Vagina (tissue), 2 donors: ENCODE results near the gene SECTM1. TPM values are rescaled to one million over a fixed set of nuclear protein-coding genes. Genes with fewer than 3 reads are reported as not detected.
A peak's percentile ranks its signal among the peaks of the same experiment; 100 is the strongest.

ENCODE experiments used
- DNase-seq, 2 donors: peaks; one replicate each; pipeline ENCODE4 v3.0.0-alpha.2; 2017; ENCODE audit errors: extremely low spot score in 2 of 2
- H3K27ac ChIP-seq: fragments of 200-600 bp; sonication (generic); one replicate; pipeline ENCODE4 v1.5.1; 2019
- H3K27me3 ChIP-seq: fragments of 200-600 bp; sonication (generic); one replicate; pipeline ENCODE4 v1.5.1; 2019
- H3K36me3 ChIP-seq, 2 donors: fragments of 200-600 bp; sonication (generic); one replicate each; pipeline ENCODE4 v1.5.1; 2017 to 2019
- H3K4me1 ChIP-seq: fragments of 200-600 bp; sonication (generic); one replicate; pipeline ENCODE4 v1.5.1; 2019
- H3K4me3 ChIP-seq, 2 donors: fragments of 200-600 bp; sonication (generic); 1 replicate in 1 of 2; 2 replicates in 1 of 2; pipeline ENCODE4 v1.5.1; 2016 to 2019
- H3K9me3 ChIP-seq: fragments of 200-600 bp; sonication (generic); one replicate; pipeline ENCODE4 v1.5.1; 2019
- POLR2A ChIP-seq, 2 donors: fragments of 450-650 bp; IDR thresholded peaks; one replicate each; pipeline ENCODE4 v1.6.1; 2017; ENCODE audit warnings: antibody characterized with exemption in 2 of 2, mild to moderate bottlenecking in 2 of 2, moderate library complexity in 2 of 2
- POLR2AphosphoS5 ChIP-seq, 2 donors: sonication (generic); formaldehyde crosslinking; IDR thresholded peaks; one replicate each; pipeline ENCODE4 v1.9.0; 2017; ENCODE audit warnings: antibody characterized with exemption in 2 of 2, mild to moderate bottlenecking in 2 of 2, low read depth in 1 of 2; ENCODE audit not compliant: insufficient read depth in 1 of 2
- intact Hi-C: fragments of 100-400 bp; cut with DNase I; formaldehyde crosslinking; loops from one replicate; pipeline ENCODE4 v1.15.1; 2023
- total RNA-seq: library from RNA; depleted of rRNA; stranded (reverse); fragments of >200 nt; gene quantifications from one replicate; pipeline ENCODE4 v1.2.3, GENCODE V29; 2016
- TF ChIP-seq, protein P1 (sequence below), 3 experiments: fragments of 450-650 bp in 2 of 3; fragments of 200-600 bp in 1 of 3; sonication (generic) in 1 of 3; IDR thresholded peaks; one replicate each; pipeline ENCODE4 v1.5.1; 2017 to 2019; ENCODE audit warnings: antibody characterized with exemption in 3 of 3, mild to moderate bottlenecking in 2 of 3, moderate library complexity in 2 of 3

SECTM1 gene
- total RNA-seq, 1 donor from 2014 or later = 37.1 TPM

- no peak for TF ChIP-seq POLR2AphosphoS5 (IDR thresholded peaks at IDR 0.05; ENCODE audit: insufficient read depth in 1 of 2, low read depth in 1 of 2)
- TF ChIP-seq, protein P1, sequence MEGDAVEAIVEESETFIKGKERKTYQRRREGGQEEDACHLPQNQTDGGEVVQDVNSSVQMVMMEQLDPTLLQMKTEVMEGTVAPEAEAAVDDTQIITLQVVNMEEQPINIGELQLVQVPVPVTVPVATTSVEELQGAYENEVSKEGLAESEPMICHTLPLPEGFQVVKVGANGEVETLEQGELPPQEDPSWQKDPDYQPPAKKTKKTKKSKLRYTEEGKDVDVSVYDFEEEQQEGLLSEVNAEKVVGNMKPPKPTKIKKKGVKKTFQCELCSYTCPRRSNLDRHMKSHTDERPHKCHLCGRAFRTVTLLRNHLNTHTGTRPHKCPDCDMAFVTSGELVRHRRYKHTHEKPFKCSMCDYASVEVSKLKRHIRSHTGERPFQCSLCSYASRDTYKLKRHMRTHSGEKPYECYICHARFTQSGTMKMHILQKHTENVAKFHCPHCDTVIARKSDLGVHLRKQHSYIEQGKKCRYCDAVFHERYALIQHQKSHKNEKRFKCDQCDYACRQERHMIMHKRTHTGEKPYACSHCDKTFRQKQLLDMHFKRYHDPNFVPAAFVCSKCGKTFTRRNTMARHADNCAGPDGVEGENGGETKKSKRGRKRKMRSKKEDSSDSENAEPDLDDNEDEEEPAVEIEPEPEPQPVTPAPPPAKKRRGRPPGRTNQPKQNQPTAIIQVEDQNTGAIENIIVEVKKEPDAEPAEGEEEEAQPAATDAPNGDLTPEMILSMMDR (IDR thresholded peaks at IDR 0.05) = no peak
- TF ChIP-seq POLR2A (IDR thresholded peaks at IDR 0.05) = no peak
- peak overlapping the region; percentile 51 to 68 for H3K4me3 ChIP-seq
- intact Hi-C loops = no loop called here
These were observed 34.8 kb downstream of the SECTM1 start for GRCh38 chr17:82298538-82299421.

GRCh38 chr17:82297714-82298537, 35.6 kb downstream of the SECTM1 start:
- peak overlapping the region; percentile 51 to 68 for H3K4me3 ChIP-seq
- H3K27me3 ChIP-seq = no peaks in the 10 kb centered on the region
- no peaks in the 10 kb centered on the region for H3K36me3 ChIP-seq
- peak in 1 of 2 donors; percentile 96 for DNase-seq
- intact Hi-C loops = no loop called here
- peaks cover 59% of the 10 kb centered on the region for H3K4me1 ChIP-seq
- H3K9me3 ChIP-seq = no peaks in the 10 kb centered on the region
- TF ChIP-seq POLR2A (IDR thresholded peaks at IDR 0.05) = peak in 1 of 2 donors; percentile 26
- peak; percentile 48 to 83 for TF ChIP-seq POLR2AphosphoS5 (IDR thresholded peaks at IDR 0.05; ENCODE audit: insufficient read depth in 1 of 2, low read depth in 1 of 2)
- TF ChIP-seq, protein P1 (IDR thresholded peaks at IDR 0.05) = no peak
- H3K27ac ChIP-seq = peak overlapping the region; percentile 88

More at GRCh38 chr17:82298538-82299421, 34.8 kb downstream of the SECTM1 start:
- H3K36me3 ChIP-seq = no peaks in the 10 kb centered on the region
- no peak for DNase-seq
- H3K27ac ChIP-seq = peak overlapping the region; percentile 88
- H3K9me3 ChIP-seq = no peaks in the 10 kb centered on the region
- peaks cover 55% of the 10 kb centered on the region for H3K4me1 ChIP-seq
- no peaks in the 10 kb centered on the region for H3K27me3 ChIP-seq

- Histone ChIP-seq H3K4me3 (peak overlapping the region; percentile 51 to 68), H3K27ac (peak overlapping the region; percentile 88), H3K9me3 (no peaks in the 10 kb centered on the region), H3K27me3 (no peaks in the 10 kb centered on the region), H3K36me3 (no peaks in the 10 kb centered on the region), H3K4me1 (peaks cover 60% of the 10 kb centered on the region)
- TF ChIP-seq, protein P1 (IDR thresholded peaks at IDR 0.05) = no peak
- TF ChIP-seq POLR2A (IDR thresholded peaks at IDR 0.05) (peak in 1 of 2 donors; percentile 50), POLR2AphosphoS5 (IDR thresholded peaks at IDR 0.05; ENCODE audit: insufficient read depth in 1 of 2, low read depth in 1 of 2) (peak; percentile 83 to 99)
- intact Hi-C loops = no loop called here
- DNase-seq = peak in 1 of 2 donors; percentile 98
These were observed 36.3 kb downstream of the SECTM1 start for GRCh38 chr17:82297280-82297713.

DNA sequence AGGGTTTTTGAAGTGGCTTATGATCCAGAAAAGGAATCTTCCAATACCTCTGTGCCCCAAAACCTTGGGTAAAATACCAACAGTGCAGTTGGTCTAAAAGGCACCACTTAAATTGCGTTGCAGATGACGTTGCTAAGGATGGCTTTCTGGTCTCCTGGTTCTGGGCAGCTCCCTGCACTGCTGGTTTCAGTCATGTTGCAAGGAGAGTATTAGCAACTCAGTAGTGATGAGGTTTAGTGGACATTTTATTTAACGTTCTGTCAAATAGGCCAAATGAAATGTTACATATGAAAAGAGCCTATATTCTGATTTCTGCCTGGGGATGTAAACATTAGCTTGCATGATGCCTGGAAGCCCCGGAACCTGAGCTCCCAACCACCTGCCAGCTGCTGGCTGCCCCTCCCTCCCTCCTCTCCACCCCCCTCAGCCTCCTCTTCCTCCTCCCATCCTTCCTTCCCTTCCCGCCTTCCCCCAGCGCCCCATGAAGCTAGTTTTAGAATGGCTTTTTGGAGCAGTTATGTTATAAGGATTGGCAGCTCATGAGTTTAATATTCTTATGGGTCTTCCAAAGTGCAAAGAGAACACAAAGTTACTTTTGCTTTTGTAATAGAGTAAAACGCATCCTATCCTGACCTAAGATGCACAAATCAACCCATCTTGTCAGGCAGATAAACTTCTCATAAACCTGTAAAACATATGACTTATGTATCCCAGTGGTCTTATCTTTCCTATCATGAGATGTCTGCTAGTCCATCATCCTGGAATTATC, 36.9 kb downstream of the SECTM1 start:
- Histone ChIP-seq H3K4me1 (peaks cover 62% of the 10 kb centered on the region), H3K9me3 (no peaks in the 10 kb centered on the region), H3K27me3 (no peaks in the 10 kb centered on the region), H3K27ac (peak overlapping the region; percentile 88), H3K4me3 (peak overlapping the region; percentile 51 to 68), H3K36me3 (no peaks in the 10 kb centered on the region)
- no peak for DNase-seq
- TF ChIP-seq POLR2AphosphoS5 (IDR thresholded peaks at IDR 0.05; ENCODE audit: insufficient read depth in 1 of 2, low read depth in 1 of 2) (no peak), POLR2A (IDR thresholded peaks at IDR 0.05) (no peak)
- TF ChIP-seq, protein P1 (IDR thresholded peaks at IDR 0.05) = no peak
- intact Hi-C loops = no loop called here
